K562 (cell line): Measurements from ENCODE around the gene DAP. TPM values are rescaled to one million over a fixed set of nuclear protein-coding genes. Genes with fewer than 3 reads are reported as not detected.

Source experiments
- ATAC-seq: fragments of 200-7000 bp; cut with Tn5 transposase; 3 replicates; pipeline ENCODE4 v1.9.1; 2020; ENCODE audit warnings: moderate library complexity
- BruUV-seq: library from RNA; stranded (reverse); fragments of 400-500 nt; replicated peaks from 2 replicates; lab custom pipeline; 2021; lab: Mats Ljungman, UMichigan
- CTCF ChIA-PET: fragments of 300-600 bp; formaldehyde crosslinking; extraction: SDS; loops from one replicate; lab custom pipeline; 2021; ENCODE audit warnings: low intra/inter-chr PET ratio; lab: Yijun Ruan, JAX
- POLR2A ChIA-PET: fragments of 300-600, 350-650 bp; sonication (Branson Sonifier 250); formaldehyde crosslinking; extraction: SDS; loops from one replicate; lab custom pipeline; 2021; ENCODE audit warnings: antibody characterized with exemption, inconsistent platforms; lab: Yijun Ruan, JAX
- DNase-seq, 4 experiments: peaks; one replicate each; pipeline versions ENCODE4 v3.0.0 to v3.0.0-alpha.2; 2011 to 2018; ENCODE audit warnings: low spot score in 3 of 4, mixed read lengths in 3 of 4; ENCODE audit errors: extremely low read depth in 1 of 4
- FAIRE-seq: peaks from 2 replicates; lab custom pipeline; 2011; peaks lifted over from hg19 to GRCh38; lab: Jason Lieb, UNC
- H2AFZ ChIP-seq: 2 replicates; pipeline ENCODE4 v1.6.0; 2011; ENCODE audit warnings: low read depth, low read length, control low read depth, inconsistent platforms
- H3K27ac ChIP-seq: fragments of 200-600 bp; 3 replicates; pipeline ENCODE4 v1.8.0; 2011; ENCODE audit warnings: low read depth, mild to moderate bottlenecking, control low read depth, inconsistent platforms, low read length, moderate library complexity, mixed read lengths; ENCODE audit errors: extremely low read depth
- H3K27me3 ChIP-seq, 2 experiments: fragments of 300-600 bp in 1 of 2; 2 replicates in 1 of 2; 3 replicates in 1 of 2; pipeline versions ENCODE4 v1.6.0 to v1.8.0; 2011; ENCODE audit warnings: inconsistent platforms in 2 of 2, low read length in 2 of 2, mild to moderate bottlenecking in 1 of 2, mixed read lengths in 1 of 2, moderate library complexity in 1 of 2; ENCODE audit not compliant: control insufficient read depth in 2 of 2, insufficient read depth in 2 of 2
- H3K36me3 ChIP-seq: fragments of 300-600 bp; 3 replicates; pipeline ENCODE4 v1.8.0; 2011; ENCODE audit warnings: mild to moderate bottlenecking, low read length, inconsistent platforms; ENCODE audit not compliant: control insufficient read depth, insufficient read depth
- H3K4me1 ChIP-seq, 2 experiments: fragments of 200-600 bp in 1 of 2; replicated peaks in 1 of 2; 2 replicates in 1 of 2; 3 replicates in 1 of 2; pipeline versions ENCODE4 v1.5.1 to v1.8.0; 2011; ENCODE audit warnings: inconsistent platforms in 2 of 2, low read length in 2 of 2, mild to moderate bottlenecking in 1 of 2, mixed read lengths in 1 of 2, moderate library complexity in 1 of 2; ENCODE audit not compliant: control insufficient read depth in 2 of 2, insufficient read depth in 2 of 2
- H3K4me2 ChIP-seq: 2 replicates; pipeline ENCODE4 v1.6.1; 2011; ENCODE audit warnings: low read length, control low read depth, inconsistent platforms, mixed read lengths; ENCODE audit not compliant: insufficient read depth
- H3K4me3 ChIP-seq: fragments of 200-600 bp; sonication (generic), shearing (Covaris generic); 2 replicates; pipeline ENCODE4 v1.5.1; 2016; ENCODE audit warnings: control low read depth, inconsistent platforms
- H3K79me2 ChIP-seq: fragments of 200-600 bp; 3 replicates; pipeline ENCODE4 v1.8.0; 2011; ENCODE audit warnings: low read length, inconsistent platforms; ENCODE audit not compliant: control insufficient read depth, insufficient read depth
- H3K9ac ChIP-seq, 2 experiments: 2 replicates each; pipeline versions ENCODE4 v1.6.0 to v1.6.1; 2011; ENCODE audit warnings: low read depth in 2 of 2, low read length in 2 of 2, control low read depth in 1 of 2, inconsistent platforms in 1 of 2, mild to moderate bottlenecking in 1 of 2, mixed read lengths in 1 of 2; ENCODE audit not compliant: insufficient read depth in 1 of 2
- H3K9me1 ChIP-seq: one replicate; pipeline ENCODE4 v1.6.0; 2011; ENCODE audit warnings: inconsistent platforms, mild to moderate bottlenecking, low read length, moderate library complexity; ENCODE audit not compliant: control insufficient read depth, insufficient read depth
- H3K9me3 ChIP-seq: replicated peaks from 2 replicates; pipeline ENCODE4 v1.5.1; 2011; ENCODE audit warnings: low read depth, low read length, inconsistent platforms; ENCODE audit not compliant: control insufficient read depth, insufficient read depth
- H4K20me1 ChIP-seq: replicated peaks from 2 replicates; pipeline ENCODE4 v1.6.1; 2011; ENCODE audit warnings: low read length, inconsistent platforms, mixed read lengths; ENCODE audit not compliant: control insufficient read depth, insufficient read depth
- ATF1 ChIP-seq, 2 experiments: fragments of 450-650 bp in 1 of 2; IDR thresholded peaks; 2 replicates each; pipeline ENCODE4 v1.6.1; 2016; ENCODE audit warnings: missing compliant biosample characterization in 1 of 2, missing genetic modification characterization in 1 of 2
- CXXC5 ChIP-seq: fragments of 250-450 bp; sonication (Bioruptor Pico); IDR thresholded peaks from 2 replicates; pipeline ENCODE4 v1.8.0; 2022; ENCODE audit warnings: inconsistent platforms, mild to moderate bottlenecking, moderate library complexity
- DMBX1 ChIP-seq: fragments of 250-450 bp; sonication (Bioruptor Pico); IDR thresholded peaks from 2 replicates; pipeline ENCODE4 v1.8.0; 2022; ENCODE audit warnings: inconsistent platforms, mild to moderate bottlenecking, moderate library complexity, borderline replicate concordance
- ETV1 ChIP-seq: fragments of 450-650 bp; conservative IDR thresholded peaks from 2 replicates; pipeline ENCODE4 v1.6.1; 2016; ENCODE audit warnings: missing genetic modification characterization, control low read depth, low read depth, missing compliant biosample characterization
- ETV5 ChIP-seq: sonication (generic); formaldehyde crosslinking; IDR thresholded peaks from 2 replicates; pipeline ENCODE4 v1.4.0; 2020; ENCODE audit warnings: low read depth, mild to moderate bottlenecking, missing genetic modification reagents
- NR2C1 ChIP-seq, 2 experiments: fragments of 450-650 bp; IDR thresholded peaks; 2 replicates each; pipeline ENCODE4 v1.6.1; 2017; ENCODE audit warnings: mild to moderate bottlenecking in 2 of 2, antibody characterized with exemption in 1 of 2, inconsistent platforms in 1 of 2, missing compliant biosample characterization in 1 of 2, missing genetic modification characterization in 1 of 2
- RBM25 ChIP-seq: fragments of 200-400 bp; formaldehyde crosslinking; IDR thresholded peaks from 2 replicates; pipeline ENCODE4 v1.6.1; 2018; ENCODE audit warnings: low read length, low read depth, moderate library complexity; ENCODE audit not compliant: severe bottlenecking
- SMAD2 ChIP-seq: fragments of 150-350 bp; IDR thresholded peaks from 2 replicates; pipeline ENCODE4 v1.6.1; 2014; ENCODE audit warnings: low read depth, mild to moderate bottlenecking, low read length
- SMAD4 ChIP-seq: fragments of 250-450 bp; sonication (Bioruptor Pico); conservative IDR thresholded peaks from 2 replicates; pipeline ENCODE4 v1.8.0; 2021; ENCODE audit warnings: inconsistent platforms, mild to moderate bottlenecking, moderate library complexity
- SPI1 ChIP-seq: IDR thresholded peaks from 2 replicates; pipeline ENCODE4 v1.6.1; 2011; ENCODE audit warnings: low read depth, low read length, control low read depth, borderline replicate concordance
- WHSC1 ChIP-seq: IDR thresholded peaks from one replicate; pipeline ENCODE4 v1.6.1; 2012; ENCODE audit warnings: low read length, control low read depth, inconsistent platforms
- ZFP1 ChIP-seq: fragments of 450-650 bp; formaldehyde crosslinking; IDR thresholded peaks from 2 replicates; pipeline ENCODE4 v1.4.0; 2020; ENCODE audit warnings: mild to moderate bottlenecking, mixed read lengths
- WGBS: fragments of 100-300 bp; shearing (Covaris generic); methylation state at CpG from one replicate; pipeline ENCODE4 v1.1.6; 2016; ENCODE audit warnings: low coverage, mixed read lengths; ENCODE audit not compliant: insufficient coverage; ENCODE audit errors: missing lambda C conversion rate; 5-methylcytosine and 5-hydroxymethylcytosine counted together
- in situ Hi-C: fragments of 300-500 bp; cut with MboI; formaldehyde crosslinking; loops from 4 replicates; pipeline ENCODE4 v1.15.0; 2018; ENCODE audit warnings: inconsistent platforms, mixed read lengths
- intact Hi-C: fragments of 100-400 bp; cut with micrococcal nuclease; formaldehyde crosslinking; loops from 2 replicates; pipeline ENCODE4 v1.14.2; 2022
- polyA plus RNA-seq, 8 experiments: library from polyadenylated mRNA; depleted of rRNA in 4 of 8; stranded (reverse) in 5 of 8; unstranded in 3 of 8; fragments of >200 nt; fragmentation: Nextera tagmentation in 2 of 8; fragmentation: Illumina TruSeq in 1 of 8; extraction: Ambion mirVana in 2 of 8; extraction: Trizol in 1 of 8; gene quantifications; 2 replicates each; pipeline versions ENCODE4 v1.2.1 to v1.2.3, GENCODE V29; 2011 to 2014; ENCODE audit warnings: inconsistent platforms in 1 of 8, missing spikeins in 1 of 8
- total RNA-seq, 7 experiments: library from RNA; depleted of rRNA in 6 of 7; stranded (reverse); fragments of >200 nt in 6 of 7; fragmentation: Illumina TruSeq in 2 of 7; extraction: Trizol in 2 of 7; gene quantifications; 2 replicates each; pipeline versions ENCODE4 v1.2.1 to v1.2.3, GENCODE V29; 2011 to 2021; ENCODE audit warnings: low replicate concordance in 1 of 7

The DAP gene
- total and polyA plus RNA-seq, 9 of the 15 experiments (the other 6 are each of a cell fraction or from before 2014, with no cell fraction given), result 14.1 to 151 (median 34.5) TPM

DNA sequence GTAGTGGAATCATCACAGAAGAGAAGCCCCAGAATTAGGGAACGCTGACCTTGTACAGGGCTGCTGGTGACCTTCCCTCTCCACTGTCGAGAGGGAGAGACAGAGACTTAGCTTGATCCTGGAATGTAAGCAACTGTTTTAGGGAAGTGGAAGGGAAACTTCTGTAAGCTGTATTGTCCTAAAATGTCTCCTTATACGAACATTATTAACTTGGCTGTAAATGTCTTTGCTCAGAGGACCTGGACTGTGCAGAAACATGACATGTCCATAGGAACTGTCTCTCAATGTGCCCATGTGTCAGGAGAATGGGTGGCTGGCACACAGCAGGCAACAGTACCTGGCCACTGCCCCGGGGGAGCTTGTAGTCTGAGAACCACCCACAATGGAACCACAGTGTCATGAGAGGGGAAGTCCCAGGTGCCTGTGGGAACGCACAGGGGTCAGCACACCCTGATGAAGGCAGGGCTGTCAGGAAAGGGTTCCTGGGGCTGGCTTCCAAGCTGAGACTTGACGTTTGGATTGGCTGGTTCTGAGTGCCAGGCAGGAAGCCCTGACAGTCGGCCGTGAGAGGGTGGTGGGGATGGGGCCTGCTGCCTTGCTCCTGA, 34.0 kb downstream of the DAP start:
- H3K36me3 ChIP-seq, result peaks cover 70% of the 10 kb centered on the region
- no TSS peak for BruUV-seq
- ChIA-PET POLR2A (interaction anchor here (0.6 to 2.6 kb wide), 7 partner anchors 8 to 281 kb away, joined by 3 to 21 read pairs (median 3); no protein-coding TSS in a partner anchor), CTCF (no interaction called here)
- H3K4me1 ChIP-seq, result peaks cover 24 to 55% of the 10 kb centered on the region in 2 experiments
- no peak for DNase-seq
- no peak overlapping the region for H3K4me3 ChIP-seq
- H3K4me2 ChIP-seq, result peak overlapping the region; percentile 64
- in situ Hi-C loops, result no loop called here
- FAIRE-seq, result no peak
- no peaks in the 10 kb centered on the region for H3K27me3 ChIP-seq
- no peaks in the 10 kb centered on the region for H3K9me3 ChIP-seq
- H3K79me2 ChIP-seq, result peaks cover 63% of the 10 kb centered on the region
- no peaks in the 10 kb centered on the region for H3K9me1 ChIP-seq
- WGBS, result 70% methylated on average over 8 of the region's 8 CpGs
- intact Hi-C loops, result no loop called here
- TF ChIP-seq ETV1 (tag) (no peak), ETV5 (CRISPR knock-in tag) (peak; percentile 45; the same call in 1 of the 2 replicates), RBM25 (no peak), ZFP1 (CRISPR knock-in tag) (no peak), WHSC1 (peak; percentile 65), CXXC5 (CRISPR knock-in tag) (peak; percentile 19; the same call in 1 of the 2 replicates), SMAD2 (no peak), SPI1 (peak; percentile 74), ATF1 (CRISPR knock-in tag; IDR thresholded peaks at IDR 0.05) (no peak), ATF1 (tag; IDR thresholded peaks at IDR 0.05) (0 out of 2 replicates have a peak, but pooled peaks have one; percentile 23), SMAD4 (0 out of 2 replicates have a peak, but pooled peaks have one; percentile 25), DMBX1 (CRISPR knock-in tag) (peak; percentile 56; the same call in 1 of the 2 replicates), NR2C1 (IDR thresholded peaks at IDR 0.05) (no peak), NR2C1 (tag; IDR thresholded peaks at IDR 0.05) (peak; percentile 7; the same call in 1 of the 2 replicates)
- no peak for ATAC-seq
- H2AFZ ChIP-seq, result 0 out of 2 replicates have a peak overlapping the region, but pooled peaks have one; percentile 11
- H4K20me1 ChIP-seq, result no peaks in the 10 kb centered on the region
- H3K27ac ChIP-seq, result peak overlapping the region; percentile 82
- H3K9ac ChIP-seq, result peak overlapping the region; percentile 61 to 66
